NCI-H82 (cell line): Measurements from ENCODE around the gene TAS2R30.
A peak's percentile ranks its signal among the peaks of the same experiment; 100 is the strongest.

ENCODE experiments used
- DNase-seq: peaks from one replicate; lab custom pipeline; 2025; lab: John Stamatoyannopoulos, UW

Gene TAS2R30

DNA sequence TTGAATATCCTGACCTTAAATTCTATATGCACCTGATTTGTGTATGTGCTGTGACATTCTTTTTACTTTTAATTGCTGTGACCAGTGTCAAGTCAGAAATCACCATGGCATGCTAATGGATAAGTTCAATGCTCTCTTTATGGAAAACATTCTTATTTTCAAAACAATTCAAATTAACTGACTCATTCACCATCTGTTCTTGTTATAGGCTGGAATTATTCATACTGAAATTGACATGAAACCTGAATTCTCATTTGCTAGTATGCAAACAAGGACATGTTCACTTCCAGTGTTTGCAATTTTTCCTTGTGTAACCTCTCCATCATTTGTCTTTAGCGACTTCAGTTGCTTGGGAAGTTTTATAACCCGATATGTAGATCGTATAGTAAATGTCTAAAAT is at the start of gene TAS2R30:
TSS of gene TAS2R30 (minus strand) at position 340 of the 400 bp plus-strand sequence. CDS start 400 bp downstream, outside the sequence.
- no peak for DNase-seq

DNA sequence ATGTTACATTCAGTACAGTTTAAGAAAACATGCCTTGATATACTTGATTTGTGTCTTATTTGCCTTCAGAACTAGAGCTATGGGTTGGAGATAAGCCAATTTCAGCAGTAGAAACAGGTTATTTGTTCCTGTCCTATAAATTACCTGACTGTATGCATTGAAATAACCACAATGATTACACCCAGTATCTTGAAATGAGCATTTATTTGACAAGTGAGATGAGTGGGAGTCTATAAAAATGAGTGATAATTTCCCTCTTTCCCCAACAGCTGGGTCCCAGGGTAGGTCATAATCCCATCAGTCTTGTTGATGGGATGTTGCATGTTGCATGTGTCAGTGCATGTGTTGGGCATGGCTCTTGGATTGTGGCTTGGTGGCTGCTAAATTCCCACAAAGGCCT is 48.6 kb upstream of the TAS2R30 start:
- no peak for DNase-seq

DNA sequence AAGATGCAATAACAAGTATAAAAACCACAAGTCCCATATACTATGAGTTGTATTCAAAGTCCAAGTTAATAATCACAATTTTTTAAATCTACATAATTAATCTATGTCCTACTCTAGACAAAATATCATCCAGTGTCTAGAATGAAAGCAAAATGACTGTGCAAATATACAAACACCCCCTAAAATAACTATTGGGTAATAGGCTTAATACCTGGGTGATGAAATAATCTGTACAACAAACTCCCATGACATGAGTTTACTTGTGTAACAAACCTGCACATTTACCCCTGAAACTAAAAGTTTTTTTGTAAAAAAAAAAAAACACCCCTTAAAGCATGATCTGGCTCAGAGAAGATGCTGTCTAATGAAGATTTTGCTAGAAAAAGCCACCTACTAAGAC is 48.1 kb upstream of the TAS2R30 start:
- DNase-seq, result no peak

DNA sequence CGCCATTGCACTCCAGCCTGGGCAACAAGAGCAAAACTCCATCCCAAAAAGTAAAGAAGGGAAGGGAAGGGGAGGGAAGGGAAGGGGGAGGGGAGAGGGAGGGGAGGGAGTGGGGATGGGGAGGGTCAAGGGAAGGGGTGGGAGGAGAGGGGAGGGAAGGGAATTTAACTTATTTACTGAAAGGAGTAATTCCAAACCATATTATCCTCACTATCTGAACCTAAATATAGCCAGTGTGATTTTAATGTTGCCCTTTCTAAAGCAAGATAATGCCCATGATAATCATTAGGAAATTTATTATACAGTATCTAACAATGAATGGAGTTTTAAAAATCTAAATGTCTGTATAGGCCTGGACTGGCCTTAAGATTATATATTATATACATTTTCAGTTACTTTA is 43.8 kb upstream of the TAS2R30 start:
- DNase-seq, result no peak

- DNase-seq, result peak; percentile 92
Observed at GRCh38 chr12:11174022-11174421, 39.6 kb upstream of the TAS2R30 start.

GRCh38 chr12:11171969-11172675 is 37.7 kb upstream of the TAS2R30 start:
- peak; percentile 49 for DNase-seq

DNA sequence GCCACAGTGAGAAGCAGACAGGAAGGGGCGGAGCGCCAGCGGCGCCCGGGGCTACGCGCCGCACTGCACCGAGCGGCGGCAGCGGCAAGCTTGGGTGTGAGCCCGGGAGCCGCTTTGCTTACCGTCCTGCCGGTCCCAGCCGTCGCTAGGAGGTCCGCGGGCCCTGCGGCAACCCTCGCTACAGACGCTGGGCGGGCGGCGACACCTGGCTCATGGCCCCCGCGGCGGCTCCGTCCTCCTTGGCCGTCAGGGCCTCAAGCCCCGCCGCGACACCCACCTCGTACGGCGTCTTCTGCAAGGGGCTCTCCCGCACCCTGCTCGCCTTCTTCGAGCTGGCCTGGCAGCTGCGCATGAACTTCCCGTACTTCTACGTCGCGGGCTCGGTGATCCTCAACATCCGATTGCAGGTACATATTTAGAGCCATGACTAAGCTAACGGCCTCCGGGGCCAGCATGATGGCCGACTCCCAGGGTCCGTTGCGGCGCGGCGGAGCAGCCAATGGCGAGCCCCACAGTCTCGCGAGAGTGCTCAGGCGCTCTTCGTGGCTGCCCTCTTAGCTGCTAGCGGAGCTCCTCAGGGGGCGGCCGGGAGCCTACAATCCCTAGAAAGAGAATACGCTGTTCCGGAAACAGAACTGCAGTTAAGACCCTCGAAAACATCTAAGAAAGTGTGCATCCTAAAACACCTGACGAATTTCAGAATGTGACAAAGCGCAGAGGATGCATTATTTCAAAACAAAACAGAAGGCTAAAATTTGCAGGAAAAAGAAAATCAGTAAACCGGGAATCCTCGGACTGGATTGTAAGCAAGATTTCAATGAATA is 36.9 kb upstream of the TAS2R30 start, which contains the start of gene SMIM10L1:
TSS of gene SMIM10L1 (plus strand) at position 50 of the 824 bp plus-strand sequence. CDS start at position 213, 163 bp downstream.
- DNase-seq, result peak; percentile 98

DNA sequence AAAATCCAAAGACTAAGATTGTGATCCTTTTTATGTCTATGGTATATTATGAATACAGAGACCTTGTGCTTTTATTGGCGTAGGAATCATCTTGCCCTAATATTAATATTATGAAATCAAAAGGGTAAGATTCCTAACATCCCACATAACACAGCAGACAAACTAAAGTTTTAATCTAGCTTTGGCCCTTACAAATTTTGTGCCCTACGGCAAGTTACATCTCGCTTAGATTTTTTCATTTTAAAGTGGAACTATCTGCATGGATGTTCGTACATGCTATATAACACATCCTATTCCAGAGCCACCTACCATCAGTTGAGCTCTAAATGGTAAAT is 36.3 kb upstream of the TAS2R30 start:
- no peak for DNase-seq

DNA sequence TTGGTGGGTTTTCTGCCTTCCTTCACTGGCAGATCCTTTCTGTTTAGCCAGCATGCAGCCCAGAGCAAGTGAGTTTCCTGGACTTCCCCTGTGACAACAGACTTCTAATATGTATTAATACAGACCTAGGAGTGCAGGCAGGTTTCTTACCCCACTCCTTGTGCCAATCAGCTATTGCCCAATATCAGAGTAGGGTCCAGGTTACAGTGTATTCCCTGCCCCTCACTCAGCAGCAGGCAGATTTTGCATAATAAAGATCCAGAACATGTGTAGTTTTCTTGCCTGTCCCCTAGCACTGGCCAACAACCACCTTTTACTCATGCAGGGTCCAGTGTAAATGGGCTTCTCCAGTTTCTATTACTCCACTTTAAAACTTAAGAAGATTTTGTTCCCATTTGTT is 31.9 kb upstream of the TAS2R30 start:
- DNase-seq, result no peak

DNA sequence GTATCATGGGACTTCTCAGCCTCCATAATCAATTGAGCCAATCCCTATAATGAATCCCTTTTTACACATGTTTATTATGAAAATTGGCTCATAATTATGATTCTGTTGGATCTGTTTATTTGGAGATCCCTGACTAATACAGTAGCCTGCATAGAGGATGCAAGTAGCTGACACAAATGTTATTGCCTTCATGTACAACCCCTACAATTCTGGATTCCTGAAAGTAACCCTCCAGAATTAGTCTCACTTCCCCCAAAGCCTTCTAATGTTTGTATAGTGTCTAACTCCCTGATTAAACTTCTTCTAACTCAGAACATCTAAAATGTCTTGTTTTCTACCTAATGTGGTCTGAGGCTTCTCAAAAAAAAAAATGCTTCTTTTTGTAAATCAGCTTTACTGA is 29.9 kb upstream of the TAS2R30 start:
- DNase-seq, result no peak

DNA sequence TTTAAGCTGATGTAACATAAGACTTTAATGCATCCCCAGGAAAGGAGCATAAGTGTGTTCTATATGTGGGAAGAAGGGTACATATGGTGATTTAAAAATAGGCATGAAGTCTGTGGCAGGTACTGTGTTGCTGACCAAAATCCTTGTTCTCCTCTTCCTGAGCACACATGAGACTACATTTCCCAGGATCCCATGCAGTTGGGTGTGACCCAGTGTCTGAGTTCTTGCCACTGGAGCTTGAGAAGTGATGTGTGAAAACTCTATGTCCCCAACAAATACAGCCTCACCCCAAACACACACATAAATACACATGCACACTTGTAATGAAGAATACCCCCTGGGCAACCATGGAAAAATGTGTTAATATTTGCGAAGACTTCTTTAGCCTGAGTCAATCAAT is 28.1 kb upstream of the TAS2R30 start:
- DNase-seq, result peak; percentile 7

GRCh38 chr12:11158885-11159444 is 24.5 kb upstream of the TAS2R30 start:
- no peak for DNase-seq

DNA sequence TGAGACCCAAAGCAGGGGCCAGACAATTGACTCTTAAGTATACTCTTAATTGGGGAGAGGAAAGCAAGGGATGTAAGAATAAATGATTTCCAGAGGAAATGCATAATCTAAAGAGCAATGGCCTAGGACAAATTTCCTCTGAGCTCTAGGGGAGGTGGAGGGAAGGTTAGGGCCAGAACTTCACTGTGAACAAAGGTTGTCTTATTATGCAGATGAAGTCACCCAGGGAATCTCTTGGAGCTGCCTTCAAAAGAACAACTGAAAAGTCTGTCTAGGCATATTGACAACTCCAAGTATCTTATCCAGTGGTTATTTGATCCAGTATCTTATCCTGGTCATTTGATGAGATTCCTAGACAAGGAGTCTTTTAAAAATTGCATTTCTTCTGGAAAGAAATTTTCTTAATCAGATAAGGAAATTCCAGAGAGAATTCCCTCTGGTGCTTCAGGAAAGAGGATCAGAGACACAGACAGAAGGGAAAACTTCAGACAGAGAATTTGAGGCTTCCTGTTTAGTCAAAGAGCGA is 20.0 kb upstream of the TAS2R30 start:
- no peak for DNase-seq

- DNase-seq, result no peak
Observed at GRCh38 chr12:11152725-11153124, 18.3 kb upstream of the TAS2R30 start.

DNA sequence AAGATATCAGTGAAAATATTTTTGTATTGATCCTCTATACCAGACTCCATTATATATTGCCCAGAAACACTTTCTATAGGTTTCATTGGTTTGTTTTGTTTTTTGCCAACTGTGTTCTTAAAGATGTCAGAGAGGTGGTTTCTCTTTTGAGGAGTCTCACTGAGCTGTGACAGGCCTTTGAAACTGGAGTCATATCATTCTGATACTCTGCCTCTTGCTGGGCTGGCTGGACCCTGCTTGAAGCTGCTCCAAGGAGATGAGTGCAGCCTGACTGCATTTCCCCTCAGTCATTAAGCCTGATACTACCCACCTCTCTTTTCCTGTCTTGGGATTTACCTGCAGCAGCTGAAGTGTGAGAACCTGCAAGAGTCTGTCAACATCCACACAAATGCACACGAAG is 16.4 kb upstream of the TAS2R30 start:
- DNase-seq, result no peak

DNA sequence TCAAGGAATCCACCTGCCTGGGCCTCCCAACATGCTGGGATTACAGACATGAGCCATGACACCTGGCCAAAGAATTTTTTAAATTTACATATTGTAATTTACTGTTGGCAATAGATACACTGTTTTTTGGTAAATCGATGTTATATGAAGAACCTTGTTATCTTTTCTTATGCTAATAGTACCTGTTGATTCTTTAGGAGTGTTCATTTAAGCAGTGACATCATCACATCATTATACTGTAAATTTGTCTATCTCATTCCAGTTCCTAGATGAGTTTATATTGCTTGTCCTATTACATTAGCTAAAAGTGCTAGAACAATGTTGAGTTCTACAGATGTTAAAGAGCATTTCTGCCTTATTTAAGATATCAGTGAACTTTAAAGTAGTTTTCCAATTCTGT is 13.0 kb upstream of the TAS2R30 start:
- DNase-seq, result no peak

GRCh38 chr12:11144297-11144696 is 9.9 kb upstream of the TAS2R30 start:
- DNase-seq, result no peak

DNA sequence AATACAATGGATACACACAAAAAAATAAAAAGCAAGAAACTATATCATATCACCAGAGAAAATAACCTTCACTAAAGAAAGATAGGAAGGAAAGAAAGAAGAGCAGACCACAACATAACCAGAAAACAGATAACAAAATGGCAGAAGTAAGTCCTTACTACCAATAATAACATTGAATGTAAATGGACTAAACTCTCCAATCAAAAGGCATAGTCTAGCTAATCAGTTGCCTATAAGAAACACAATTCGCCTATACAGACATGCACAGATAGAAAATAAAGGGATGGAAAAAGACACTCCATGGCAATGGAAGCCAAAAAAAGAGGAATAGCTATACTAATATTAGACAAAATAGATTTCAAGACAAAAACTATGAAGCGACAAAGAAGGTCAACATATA is 8.9 kb upstream of the TAS2R30 start:
- no peak for DNase-seq

DNA sequence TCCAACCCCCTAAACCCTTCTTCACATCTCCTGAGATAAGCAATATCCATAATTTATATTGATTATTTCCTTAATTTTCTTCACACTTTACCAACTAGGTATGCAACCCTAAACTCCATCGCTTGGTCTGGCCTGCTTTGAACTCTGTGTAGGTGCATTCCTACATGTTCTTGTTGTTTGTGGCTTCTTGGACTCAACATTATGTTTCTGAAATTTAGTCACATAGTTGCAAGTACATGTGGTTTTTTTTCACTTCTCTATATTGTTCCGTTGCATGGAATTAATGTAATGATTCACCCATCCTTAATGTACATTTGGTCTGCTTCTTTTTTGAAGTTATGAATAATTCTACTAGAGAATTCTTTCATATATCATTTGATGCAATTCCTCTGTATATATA is 1.6 kb upstream of the TAS2R30 start:
- DNase-seq, result no peak

- DNase-seq, result no peak
Observed at GRCh38 chr12:11133816-11134215, 628 bp downstream of the TAS2R30 start.

GRCh38 chr12:11133162-11133561 is 1.3 kb downstream of the TAS2R30 start:
- DNase-seq, result no peak

- no peak for DNase-seq
Observed at GRCh38 chr12:11130999-11131398, 3.4 kb downstream of the TAS2R30 start.

GRCh38 chr12:11130382-11130781 is 4.1 kb downstream of the TAS2R30 start:
- no peak for DNase-seq
